ENCODE results near the gene BCAT1. TPM values are rescaled to one million over a fixed set of nuclear protein-coding genes. Genes with fewer than 3 reads are reported as not detected.
"Not testable (repeated sequence)": the region's sequence is repeated elsewhere in the genome, so short reads cannot be mapped to it uniquely, and the experiment has no call there.

Gene BCAT1
- total RNA-seq, 2 donors from 2014 or later: 44.3 to 45.1 TPM

DNA sequence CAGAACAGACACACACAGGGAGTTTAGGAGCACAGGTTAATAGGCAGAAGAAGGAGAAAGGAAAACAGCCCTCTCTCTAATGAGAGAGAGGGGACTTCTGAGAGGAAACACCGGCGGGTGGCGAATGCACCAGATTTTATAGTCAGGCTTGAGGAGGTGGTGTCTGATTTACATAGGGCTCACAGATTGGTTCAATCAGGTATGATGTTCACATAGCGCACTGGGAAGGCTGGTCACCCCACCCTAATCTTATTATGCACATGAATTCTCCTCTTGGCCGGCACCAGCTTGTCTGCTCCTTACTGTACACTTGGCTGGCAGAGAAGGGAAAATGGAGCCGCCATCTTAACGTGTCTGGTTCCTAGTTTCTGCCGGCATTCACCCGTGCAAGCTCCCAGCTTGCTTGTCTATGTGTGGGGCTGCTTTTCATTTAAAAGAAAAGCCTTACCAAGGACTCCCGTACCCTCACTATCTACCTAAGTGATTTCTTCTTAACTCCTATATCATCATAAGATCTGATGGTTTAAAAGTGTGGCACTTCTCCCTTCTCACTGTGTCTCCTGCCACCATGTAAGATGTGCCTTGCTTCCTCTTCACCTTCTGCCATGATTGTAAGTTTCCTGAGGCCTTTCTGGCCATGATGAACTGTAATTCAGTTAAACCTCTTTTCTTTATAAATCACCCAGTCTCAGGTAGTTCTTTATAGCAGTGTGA, 15.1 kb downstream of the BCAT1 start:
- no peak for DNase-seq (ENCODE audit: low spot score)
- intact Hi-C loops (cut with DNase I): no loop called here

DNA sequence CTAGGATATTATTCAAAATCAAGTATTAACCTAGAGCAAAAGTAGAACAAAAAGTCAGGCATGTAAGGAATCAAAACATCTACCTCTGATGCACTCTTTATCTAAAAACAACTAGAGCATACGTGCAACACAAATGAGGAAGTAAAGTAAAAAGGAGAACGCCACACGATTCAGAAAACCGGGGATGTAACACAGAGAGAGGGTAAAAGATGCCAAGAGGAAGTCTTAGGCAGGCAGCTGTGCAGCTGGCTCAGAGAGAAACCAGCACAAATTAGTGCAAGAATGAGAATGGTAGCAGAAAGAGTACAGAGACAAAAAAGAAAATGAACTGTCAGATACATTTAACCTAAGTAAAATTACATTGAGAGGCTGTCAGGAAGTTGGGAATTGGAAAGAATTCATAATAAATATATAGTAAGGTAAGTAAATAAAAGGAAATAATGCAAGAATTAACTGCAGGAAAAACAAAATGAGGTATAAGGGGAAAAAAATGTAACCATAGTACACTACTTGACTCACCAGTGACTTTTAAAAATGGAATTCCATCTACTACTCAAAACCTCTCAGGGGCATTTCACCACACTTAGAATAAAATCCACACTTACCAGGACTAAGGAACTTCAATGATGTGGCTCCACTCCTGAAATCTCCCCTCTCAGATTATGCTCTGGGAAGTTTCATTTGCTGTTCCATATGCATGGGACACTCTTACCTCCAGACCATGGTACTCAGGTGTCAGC, 17.1 kb downstream of the BCAT1 start:
- DNase-seq (ENCODE audit: low spot score): no peak
- intact Hi-C loops (cut with DNase I): no loop called here

DNA sequence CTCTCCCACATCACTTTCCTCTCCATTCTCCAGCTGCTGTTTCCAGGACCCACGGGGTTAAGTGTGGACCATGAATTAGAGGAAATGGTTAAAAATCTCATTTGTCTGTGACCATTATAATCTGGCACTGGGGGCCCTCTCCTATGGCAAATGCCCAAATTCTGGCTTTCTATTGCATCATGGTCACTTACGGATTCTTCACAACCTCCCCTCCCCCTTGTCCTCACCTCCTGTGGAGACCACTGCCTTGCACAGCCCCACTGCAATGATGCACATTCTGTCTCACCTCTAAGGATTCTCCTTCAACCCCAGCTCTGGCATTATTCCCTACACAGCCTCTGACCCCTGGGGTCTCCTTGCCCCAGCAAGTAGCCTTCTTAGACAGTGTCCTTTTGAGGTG, 18.9 kb downstream of the BCAT1 start:
- DNase-seq (ENCODE audit: low spot score): no peak
- intact Hi-C loops (cut with DNase I): loop anchor here in 1 of 2 donors (1.0 kb wide), 1 partner anchor 13 kb away; no protein-coding TSS in a partner anchor

DNA sequence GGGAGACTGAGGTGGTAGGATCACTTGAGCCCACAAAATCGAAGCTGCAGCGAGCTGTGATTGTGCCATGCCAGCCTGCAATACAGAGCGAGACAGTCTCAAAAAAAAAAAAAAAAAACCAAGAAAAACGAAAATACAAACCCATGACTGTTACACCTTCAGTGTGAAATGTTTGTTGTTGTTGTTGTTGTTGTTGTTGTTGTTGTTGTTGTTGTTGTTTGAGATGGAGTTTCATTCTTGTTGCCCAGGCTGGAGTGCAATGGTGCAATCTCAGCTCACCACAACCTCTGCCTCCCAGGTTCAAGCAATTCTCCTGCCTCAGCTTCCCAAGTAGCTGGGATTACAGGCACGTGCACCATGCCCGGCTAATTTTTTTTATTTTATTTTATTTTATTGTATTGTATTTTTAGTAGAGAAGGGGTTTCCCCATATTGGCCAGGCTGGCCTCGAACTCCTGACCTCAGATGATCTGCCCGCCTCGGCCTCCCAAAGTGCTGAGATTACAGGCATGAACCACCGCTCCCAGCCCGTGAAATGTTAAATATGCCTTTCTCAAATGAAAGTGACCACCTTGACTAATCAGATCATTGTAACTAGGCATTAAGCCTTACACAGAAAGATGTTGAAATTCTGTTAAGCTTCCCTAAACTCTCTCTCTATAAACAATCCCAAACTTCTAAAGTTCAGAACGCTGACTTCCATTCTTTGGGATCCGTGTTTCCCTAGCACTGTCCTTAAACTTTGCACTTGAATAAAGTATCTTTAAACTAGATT, 20.2 kb downstream of the BCAT1 start:
- DNase-seq (ENCODE audit: low spot score); intact Hi-C loops (cut with DNase I): not testable (repeated sequence)

DNA sequence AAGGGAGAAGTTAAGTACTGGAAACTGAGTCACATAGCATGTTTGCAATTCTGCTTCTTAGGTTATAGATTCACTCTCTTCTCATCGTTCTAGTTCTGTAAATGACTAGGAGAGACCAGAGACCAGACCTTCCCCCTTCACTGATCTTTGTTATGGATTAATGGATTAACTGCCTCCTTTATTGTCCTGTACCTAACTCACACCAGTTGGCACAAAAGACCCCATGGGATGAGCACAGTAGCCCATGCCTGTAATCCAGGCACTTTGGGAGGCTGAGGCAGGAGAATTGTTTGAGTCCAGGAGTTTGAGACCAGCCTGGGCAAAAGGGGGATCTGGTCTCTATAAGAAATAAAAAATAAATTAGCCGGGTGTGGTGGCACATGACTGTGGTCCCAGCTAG, 20.8 kb downstream of the BCAT1 start:
- no peak for DNase-seq (ENCODE audit: low spot score)
- intact Hi-C loops (cut with DNase I): no loop called here

DNA sequence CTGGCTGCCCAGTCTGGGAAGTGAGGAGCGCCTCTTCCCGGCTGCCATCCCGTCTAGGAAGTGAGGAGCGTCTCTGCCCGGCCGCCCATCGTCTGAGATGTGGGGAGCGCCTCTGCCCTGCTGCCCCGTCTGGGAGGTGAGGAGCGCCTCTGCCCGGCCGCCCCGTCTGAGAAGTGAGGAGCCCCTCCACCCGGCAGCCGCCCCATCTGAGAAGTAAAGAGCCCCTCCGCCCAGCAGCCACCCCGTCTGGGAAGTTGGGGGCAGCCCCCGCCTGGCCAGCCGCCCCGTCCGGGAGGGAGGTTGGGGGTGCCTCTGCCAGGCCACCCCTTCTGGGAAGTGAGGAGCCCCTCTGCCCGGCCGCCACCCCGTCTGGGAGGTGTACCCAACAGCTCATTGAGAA, 22.8 kb downstream of the BCAT1 start:
- intact Hi-C loops (cut with DNase I); DNase-seq (ENCODE audit: low spot score): not testable (repeated sequence)

DNA sequence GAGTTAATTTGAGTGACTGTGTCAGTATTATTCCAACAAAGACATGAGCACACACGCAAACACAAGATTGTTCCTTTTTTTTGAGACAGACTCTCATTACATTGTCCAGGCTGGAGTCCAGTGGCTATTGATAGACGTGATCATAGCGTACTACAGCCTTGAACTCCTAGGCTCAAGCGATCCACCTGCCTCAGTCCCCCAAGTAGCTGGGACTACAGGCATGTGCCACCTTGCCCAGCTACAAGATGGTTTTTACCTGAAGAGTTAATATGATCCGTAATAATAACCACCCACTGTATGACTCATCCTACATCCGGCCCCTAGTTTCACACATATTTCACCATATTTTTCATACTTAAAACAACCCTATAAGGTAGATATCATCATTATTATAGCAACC, 26.8 kb downstream of the BCAT1 start:
- intact Hi-C loops (cut with DNase I): no loop called here

DNA sequence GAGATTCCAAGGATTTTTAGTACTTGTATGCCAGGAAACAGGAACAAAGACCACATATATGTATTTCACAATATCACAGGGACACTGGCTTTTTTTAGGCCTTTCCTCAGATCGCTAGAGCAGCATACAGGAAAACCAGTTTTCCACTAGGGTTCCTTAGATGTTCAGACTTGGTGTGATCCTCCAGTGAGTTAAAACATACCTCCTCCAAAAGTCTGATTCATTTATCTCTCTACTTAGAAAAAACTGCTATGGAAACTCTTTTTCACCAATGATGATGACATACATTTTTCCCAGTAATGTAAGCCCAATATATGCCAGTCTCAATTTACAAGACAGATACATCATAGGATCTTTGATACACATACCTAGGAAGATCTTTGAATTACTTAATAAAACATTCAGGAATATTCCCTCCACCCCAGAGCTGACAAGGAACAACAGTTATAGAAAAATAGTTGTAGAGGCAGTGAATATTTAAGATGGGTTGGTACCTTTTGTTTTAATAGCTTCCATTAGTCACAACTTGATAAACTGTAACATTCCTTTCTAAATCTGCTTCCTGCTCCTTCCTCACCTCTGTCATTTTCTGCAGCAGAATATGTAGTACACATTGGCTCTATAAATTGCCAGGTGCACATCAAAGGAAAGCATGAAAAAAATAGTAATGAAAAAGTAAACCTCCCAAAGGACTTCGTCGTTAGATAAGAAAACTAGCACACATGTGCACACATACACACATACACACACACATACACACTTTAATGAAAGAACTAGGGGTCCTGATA, 27.5 kb downstream of the BCAT1 start:
- intact Hi-C loops (cut with DNase I): no loop called here
- DNase-seq (ENCODE audit: low spot score): no peak

More for the DNA sequence above, 26.8 kb downstream of the BCAT1 start:
- DNase-seq (ENCODE audit: low spot score): no peak

DNA sequence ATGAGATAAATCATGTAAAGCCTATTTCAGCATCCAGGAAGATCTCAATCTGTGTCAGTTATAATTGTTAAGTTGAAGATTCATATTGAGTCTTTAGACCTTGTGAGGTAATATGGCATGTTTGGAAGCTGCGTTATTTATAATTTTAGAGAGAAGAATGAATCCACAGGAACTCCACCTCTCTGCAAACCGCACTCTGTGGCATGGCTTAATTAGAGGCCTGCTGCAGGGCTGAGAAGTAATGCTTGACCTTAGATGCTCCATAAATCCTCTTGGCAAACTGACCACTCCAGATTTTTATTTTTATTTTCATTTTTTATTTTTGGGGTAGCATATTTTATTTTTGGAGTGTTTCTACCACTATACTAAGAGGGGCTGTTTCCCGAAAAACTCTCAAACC, 28.8 kb downstream of the BCAT1 start:
- no peak for DNase-seq (ENCODE audit: low spot score)
- intact Hi-C loops (cut with DNase I): no loop called here

DNA sequence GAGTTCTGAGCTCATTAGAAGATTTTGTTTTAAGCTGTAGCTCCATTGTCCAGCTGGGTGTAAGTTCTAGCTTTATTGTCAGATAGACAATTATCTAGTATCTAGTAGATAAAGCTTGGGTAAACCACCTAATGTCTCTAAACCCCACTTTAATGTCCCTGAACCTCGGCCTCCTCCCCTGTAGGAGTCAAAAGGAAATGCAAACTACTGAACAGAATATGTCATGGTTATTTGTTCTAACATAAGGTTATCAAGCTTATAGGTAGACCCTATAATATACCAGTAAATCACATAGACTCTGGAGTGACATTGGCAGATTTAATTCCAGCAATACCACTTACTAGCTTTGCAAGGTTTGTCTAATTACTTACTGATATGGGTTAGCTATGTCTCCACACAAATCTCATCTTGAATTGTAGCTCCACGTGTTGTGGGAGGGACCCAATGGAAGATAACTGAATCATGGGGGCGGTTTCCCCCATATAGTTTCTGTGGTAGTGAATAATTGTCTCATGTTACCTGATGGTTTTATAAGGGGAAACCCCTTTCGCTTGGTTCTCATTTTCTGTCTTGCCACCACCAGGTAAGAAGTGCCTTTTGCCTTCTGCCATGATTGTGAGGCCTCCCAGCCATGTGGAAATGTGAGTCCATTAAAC, 29.4 kb downstream of the BCAT1 start:
- no peak for DNase-seq (ENCODE audit: low spot score)
- intact Hi-C loops (cut with DNase I): no loop called here

DNA sequence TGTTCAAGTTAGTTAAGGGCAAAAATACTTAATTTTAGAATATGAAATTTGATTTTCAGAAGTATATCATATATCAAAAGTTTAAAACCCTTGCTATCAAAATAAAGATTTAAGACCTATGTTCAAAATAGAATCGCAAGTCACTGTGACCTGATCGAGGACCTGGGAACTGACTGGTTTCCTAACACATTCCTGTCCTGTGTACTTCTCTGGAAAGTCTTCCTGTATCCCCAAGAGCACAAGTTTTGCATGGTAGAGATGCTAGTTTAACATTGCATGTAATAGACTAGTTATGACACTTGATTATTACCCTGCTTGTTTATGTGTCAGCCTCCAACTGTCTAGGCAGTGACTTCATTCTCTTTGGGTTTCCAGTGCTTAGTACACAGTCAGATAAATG, 30.3 kb downstream of the BCAT1 start:
- intact Hi-C loops (cut with DNase I): no loop called here

DNA sequence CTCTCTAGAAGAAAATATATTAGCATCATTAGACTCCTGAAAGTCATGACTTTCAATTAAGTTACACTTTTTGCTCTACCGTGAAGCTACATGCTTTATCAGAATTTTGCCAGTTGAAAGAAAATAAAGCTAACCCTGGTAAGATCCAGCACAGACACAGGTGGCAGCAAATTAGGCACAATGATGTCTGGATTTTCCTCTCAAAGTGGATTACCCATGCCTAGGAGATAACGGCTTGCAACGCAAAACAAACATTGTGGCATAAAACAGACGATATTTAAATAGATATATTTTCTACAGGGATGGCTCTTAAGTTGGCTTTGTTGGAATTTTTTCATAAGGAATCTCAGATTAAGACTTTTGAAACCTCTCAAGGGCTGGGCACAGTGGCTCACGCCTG, 33.4 kb downstream of the BCAT1 start:
- no peak for DNase-seq (ENCODE audit: low spot score)
- intact Hi-C loops (cut with DNase I): no loop called here

More for the DNA sequence above, 30.3 kb downstream of the BCAT1 start:
- no peak for DNase-seq (ENCODE audit: low spot score)

DNA sequence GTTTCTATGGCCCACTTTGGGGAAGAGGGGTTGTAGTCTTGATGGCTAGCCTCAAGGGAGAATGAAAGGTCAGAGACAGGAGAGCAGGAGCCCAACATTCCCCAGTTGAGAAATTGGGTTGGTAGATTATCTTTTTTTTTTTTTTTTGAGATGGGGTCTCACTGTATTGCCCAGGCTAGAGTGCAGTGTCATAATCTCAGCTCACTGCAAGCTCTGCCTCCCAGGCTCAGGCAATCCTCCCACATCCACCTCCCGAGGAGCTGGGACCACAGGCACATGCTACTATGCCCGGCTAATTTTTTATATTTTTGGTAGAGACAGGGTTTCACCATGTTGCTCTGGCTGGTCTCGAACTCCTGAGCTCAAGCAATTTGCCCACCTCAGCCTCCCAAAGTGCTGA, 34.9 kb downstream of the BCAT1 start:
- intact Hi-C loops (cut with DNase I): loop anchor here in 1 of 2 donors (5.0 kb wide), 1 partner anchor 637 kb away; no protein-coding TSS in a partner anchor

DNA sequence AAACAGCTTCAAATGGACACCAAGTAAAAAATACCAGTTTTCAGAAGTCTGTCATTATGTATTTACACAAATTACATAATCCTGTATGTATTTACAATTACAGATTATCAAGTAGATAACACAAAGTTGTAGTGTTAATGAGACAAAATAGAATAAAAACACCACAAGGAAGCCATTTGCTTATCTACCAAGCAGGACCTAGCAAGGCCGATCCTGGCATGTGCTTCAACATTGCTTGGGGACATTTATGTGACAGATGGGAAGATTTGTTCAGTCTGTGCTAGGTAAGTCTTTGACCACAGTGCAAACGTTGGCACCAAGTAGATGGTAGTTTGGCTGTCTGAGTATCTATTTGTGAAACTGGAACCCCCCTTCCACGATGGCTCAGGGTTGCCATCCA, 35.8 kb downstream of the BCAT1 start:
- intact Hi-C loops (cut with DNase I): loop anchor here in 1 of 2 donors (5.0 kb wide), 1 partner anchor 636 kb away; no protein-coding TSS in a partner anchor
- no peak for DNase-seq (ENCODE audit: low spot score)

More for the DNA sequence above, 34.9 kb downstream of the BCAT1 start:
- no peak for DNase-seq (ENCODE audit: low spot score)

DNA sequence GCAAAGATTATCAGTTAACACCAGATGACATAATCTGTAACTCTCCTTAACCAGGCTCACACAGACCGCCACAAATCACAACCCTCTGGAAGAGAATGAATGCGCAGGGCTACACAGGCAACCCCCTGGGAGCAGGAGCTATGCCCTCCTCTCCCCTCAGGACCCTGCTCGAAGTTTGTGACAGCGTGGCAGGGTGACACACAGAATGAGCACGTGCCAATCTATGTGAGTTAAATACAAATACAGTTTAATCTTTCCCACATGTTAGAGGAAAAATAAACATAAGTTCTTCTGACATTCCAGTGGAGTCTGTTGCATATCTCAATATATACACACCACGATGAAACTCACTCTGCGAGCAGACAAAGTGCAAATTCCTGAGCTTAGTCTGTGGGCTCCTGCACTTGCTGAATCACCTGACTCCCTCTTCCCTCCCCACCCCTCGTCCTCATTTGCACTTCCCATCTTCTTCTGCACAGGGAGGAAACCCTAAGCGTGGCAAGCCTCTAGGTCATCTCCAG, 37.6 kb downstream of the BCAT1 start:
- no peak for DNase-seq (ENCODE audit: low spot score)
- intact Hi-C loops (cut with DNase I): loop anchor here in 1 of 2 donors (5.0 kb wide), 1 partner anchor 634 kb away; no protein-coding TSS in a partner anchor

DNA sequence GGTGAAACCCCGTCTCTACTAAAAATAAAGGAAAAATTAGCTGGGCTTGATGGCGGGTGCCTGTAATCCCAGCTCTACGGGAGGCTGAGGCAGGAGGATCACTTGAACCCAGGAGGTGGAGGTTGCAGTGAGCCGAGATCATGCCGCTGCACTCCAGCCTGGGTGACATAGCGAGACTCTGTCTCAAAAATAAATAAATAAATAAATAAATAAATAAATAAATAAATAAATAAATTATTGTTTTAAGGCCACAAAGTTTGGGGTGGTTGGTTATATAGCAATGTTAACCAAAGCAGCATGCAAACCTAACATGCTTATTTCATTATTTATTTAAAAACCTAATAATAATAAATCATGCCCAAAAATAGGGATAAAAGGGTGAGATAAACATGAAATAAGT, 38.7 kb downstream of the BCAT1 start:
- DNase-seq (ENCODE audit: low spot score): not testable (repeated sequence)
- intact Hi-C loops (cut with DNase I): loop anchor here in 1 of 2 donors (5.0 kb wide), 1 partner anchor 633 kb away; no protein-coding TSS in a partner anchor

DNA sequence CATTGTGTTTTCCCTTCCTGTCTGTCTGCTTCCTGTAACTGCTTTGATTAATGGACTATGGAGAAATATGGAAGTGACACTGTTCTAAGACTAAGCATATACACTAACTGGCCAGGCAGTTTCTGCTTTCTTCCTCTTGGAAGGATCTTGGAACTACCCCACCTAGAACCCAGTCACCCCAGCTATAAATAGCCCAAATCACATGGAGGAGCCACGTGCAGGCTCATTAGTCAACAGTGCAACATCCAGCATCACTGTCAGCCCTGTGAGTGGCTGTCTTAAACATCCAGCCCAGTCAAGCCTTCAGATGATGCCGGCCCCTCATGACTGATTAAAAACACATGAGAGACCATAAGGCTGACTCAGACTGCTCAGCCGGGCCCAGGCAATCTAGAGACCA, 39.2 kb downstream of the BCAT1 start:
- intact Hi-C loops (cut with DNase I): loop anchor here in 1 of 2 donors (5.0 kb wide), 1 partner anchor 632 kb away; no protein-coding TSS in a partner anchor
- DNase-seq (ENCODE audit: low spot score): no peak

DNA sequence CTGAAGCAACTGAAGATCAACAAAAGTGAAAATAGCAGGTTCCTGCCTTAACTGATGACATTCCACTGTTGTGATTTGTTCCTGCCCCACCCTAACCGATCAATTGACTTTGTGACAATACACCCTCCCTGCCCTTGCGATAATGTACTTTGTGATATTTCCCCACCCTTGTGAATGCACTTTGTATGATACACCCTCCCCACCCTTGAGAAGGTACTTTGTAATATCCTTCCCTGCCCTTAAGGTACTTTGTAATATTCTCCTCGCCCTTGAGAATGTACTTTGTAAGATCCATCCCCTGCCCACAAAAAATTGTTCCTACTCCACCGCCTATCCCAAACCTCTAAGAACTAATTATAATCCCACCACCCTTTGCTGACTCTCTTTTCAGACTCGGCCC, 41.4 kb downstream of the BCAT1 start:
- intact Hi-C loops (cut with DNase I): no loop called here
- DNase-seq (ENCODE audit: low spot score): no peak

Data from posterior vena cava (tissue), 2 donors.